GM21717 (cell line): Measurements from ENCODE around the gene MRPL49.
"Not testable (repeated sequence)": the region's sequence is repeated elsewhere in the genome, so short reads cannot be mapped to it uniquely, and the experiment has no call there.

Source experiments
- ATAC-seq: cut with Tn5 transposase; IDR thresholded peaks from one replicate; pipeline ENCODE4 v1.9.1; 2021; ENCODE audit warnings: mild to moderate bottlenecking, moderate library complexity; ENCODE audit not compliant: unreplicated experiment

The MRPL49 gene

GRCh38 chr11:65160643-65161042 is 38.5 kb downstream of the MRPL49 start:
- ATAC-seq: no peak

- no peak for ATAC-seq
Measured at GRCh38 chr11:65163684-65164083, 41.6 kb downstream of the MRPL49 start.

DNA sequence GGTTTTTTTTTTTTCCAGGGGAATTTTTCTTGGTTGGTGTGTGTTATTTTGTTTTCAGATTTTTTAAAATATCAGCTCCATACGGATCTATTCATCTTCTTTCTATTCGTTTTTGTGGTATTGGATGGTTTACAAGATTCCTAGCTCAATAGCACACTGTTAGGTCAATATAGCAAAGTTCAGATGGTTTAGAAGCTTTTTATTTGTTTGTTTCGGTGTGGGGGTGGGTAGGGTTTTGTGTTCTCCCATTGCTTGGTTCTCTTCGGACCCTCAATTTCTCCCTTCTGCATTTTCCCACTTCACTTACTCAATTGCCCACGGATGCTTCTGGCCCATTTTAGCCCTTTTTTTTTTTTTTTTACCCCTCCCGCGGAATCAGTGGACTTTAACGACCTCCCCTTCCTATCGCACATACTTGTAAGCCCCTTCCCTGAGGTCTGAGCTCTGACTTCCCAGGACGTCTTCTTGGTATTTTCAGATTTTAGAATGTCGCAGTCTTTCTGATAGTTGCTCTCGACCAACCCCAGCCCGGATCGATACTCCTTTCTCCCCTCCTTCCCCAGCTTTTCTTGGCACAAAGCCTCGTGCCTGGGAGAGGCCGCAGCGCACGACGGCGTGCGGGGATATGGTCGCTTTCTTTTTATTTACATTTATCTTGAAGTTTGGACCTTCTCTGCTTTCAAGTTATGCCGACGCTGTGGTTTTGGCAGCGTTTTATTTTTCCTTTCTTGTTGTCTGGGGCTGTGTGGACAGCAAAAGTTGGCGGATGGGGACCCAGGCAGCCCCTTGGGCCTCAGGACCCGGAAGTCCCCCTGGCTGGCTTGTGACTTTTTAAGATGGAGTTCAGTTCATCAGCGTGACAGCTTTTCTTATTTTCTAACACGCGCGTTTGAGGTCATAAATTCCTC is 43.5 kb downstream of the MRPL49 start:
- ATAC-seq: no peak

- ATAC-seq: no peak
Measured at GRCh38 chr11:65166893-65167292, 44.8 kb downstream of the MRPL49 start.

GRCh38 chr11:65167656-65168055 is 45.5 kb downstream of the MRPL49 start:
- no peak for ATAC-seq

DNA sequence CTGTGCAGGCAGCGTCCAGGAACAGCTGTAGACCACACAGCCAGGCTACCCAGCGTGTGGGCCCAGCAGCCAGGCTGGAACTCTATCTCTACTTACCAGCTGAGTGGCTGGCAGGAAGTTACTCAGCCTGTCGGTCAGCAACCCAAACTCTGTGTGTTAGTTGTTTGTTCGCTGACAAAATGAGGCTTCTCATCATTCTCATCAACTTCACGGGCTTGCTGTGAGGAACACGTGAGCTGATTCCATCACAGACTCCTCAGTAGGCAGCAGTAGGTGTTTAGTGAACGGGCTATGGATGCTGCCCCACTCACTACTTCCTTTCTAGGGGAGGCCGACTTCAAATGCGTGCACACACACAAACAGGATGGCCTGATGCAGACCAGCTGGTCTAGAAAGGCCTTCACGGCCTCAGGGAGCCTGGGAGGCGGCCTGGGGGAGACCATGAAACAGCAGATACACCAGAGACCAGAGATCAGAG is 47.1 kb downstream of the MRPL49 start:
- ATAC-seq: no peak

DNA sequence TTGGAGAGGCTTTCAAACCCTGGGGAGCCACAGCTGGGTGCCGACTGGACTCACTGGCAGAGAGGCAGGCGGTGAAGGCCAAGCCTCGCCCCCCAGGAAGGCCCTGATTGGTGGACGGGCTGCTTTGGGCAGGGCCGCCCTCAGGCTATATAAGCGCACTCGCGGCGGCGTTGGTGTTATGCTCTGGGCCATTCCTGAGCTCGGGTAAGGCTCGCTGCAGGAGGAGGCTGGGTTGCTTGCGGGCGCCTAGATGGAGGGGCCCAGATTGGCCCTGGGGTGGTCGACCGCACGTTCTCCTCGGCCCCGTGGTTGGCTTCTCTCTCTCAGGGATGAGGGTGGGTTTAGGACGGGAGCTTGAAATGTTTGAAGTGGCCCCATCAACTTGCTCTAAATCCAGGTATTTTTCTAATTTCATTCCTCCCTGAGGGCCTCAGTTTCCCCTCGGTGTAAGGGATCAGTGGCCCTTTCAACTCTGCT is 48.0 kb downstream of the MRPL49 start, which contains the start of gene SPDYC:
TSS of gene SPDYC (plus strand) at position 176 of the 477 bp plus-strand sequence. CDS start 1,125 bp downstream, outside the sequence.
- ATAC-seq: no peak

- ATAC-seq: no peak
Measured at GRCh38 chr11:65172600-65172999, 50.5 kb downstream of the MRPL49 start.

- ATAC-seq: not testable (repeated sequence)
Measured at GRCh38 chr11:65174571-65175010, 52.5 kb downstream of the MRPL49 start.
